ENCODE data around the gene MT3. TPM values are rescaled to one million over a fixed set of nuclear protein-coding genes. Genes with fewer than 3 reads are reported as not detected.
A peak's percentile ranks its signal among the peaks of the same experiment; 100 is the strongest.

The MT3 gene
- total and polyA plus RNA-seq, 2 of the 13 experiments (the other 11 are each of a cell fraction or from before 2014, with no cell fraction given): not detected

DNA sequence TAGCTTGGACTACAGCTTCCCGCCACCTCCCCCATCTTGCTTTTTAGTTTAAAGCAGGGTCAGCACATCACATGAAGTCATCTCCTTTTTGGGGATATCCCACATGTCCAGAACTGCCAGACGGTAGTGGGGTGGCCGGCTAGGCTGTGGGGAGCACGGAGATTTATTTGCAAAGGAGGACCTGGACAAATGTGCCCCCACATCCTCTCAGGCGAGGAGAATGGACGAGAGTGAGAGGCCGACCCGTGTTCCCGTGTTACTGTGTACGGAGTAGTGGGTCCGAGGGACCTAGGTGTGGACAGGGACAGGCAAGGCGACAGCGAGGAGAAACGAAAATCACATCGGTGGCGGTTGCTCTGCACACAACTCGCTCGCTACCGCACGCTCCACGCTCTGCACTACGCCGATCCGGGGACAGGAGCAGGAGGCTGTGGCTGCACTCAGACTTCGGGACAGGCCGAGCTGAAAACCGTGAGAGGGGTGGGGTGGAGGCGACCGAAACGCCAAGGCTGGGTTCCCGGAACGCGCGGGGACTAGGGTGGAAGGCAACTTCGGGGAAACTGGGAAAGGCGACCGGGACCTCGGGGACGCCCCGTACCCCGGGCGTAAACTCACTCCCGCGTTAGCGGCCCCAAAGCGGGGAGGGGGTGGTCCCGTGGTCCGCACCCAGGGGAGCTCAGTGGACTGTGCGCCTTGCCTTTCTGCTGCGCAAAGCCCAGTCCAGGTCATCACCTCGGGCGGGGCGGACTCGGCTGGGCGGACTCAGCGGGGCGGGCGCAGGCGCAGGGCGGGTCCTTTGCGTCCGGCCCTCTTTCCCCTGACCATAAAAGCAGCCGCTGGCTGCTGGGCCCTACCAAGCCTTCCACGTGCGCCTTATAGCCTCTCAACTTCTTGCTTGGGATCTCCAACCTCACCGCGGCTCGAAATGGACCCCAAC, 48.8 kb downstream of the MT3 start, which contains the start of gene MT1A (continued):
- TF ChIP-seq ZNF644 (CRISPR knock-in tag; IDR thresholded peaks at IDR 0.05; ENCODE audit: low read depth) (no peak), ZNF773 (CRISPR knock-in tag; IDR thresholded peaks at IDR 0.05; ENCODE audit: borderline replicate concordance) (no peak), KDM6A (CRISPR knock-in tag; IDR thresholded peaks at IDR 0.05; ENCODE audit: low read depth) (no peak), SRSF9 (IDR thresholded peaks at IDR 0.05; ENCODE audit: borderline replicate concordance, insufficient read depth, low read depth, low read length, poor library complexity, severe bottlenecking) (no peak), MIER2 (CRISPR knock-in tag; IDR thresholded peaks at IDR 0.05) (no peak), CENPT (CRISPR knock-in tag; IDR thresholded peaks at IDR 0.05; ENCODE audit: low read depth) (no peak), MZF1 (CRISPR knock-in tag; IDR thresholded peaks at IDR 0.05; ENCODE audit: borderline replicate concordance) (no peak), RXRB (CRISPR knock-in tag; IDR thresholded peaks at IDR 0.05; ENCODE audit: borderline replicate concordance) (peak; percentile 31; the same call in 1 of the 2 replicates), RBAK (CRISPR knock-in tag; IDR thresholded peaks at IDR 0.05) (no peak), ZNF883 (CRISPR knock-in tag; IDR thresholded peaks at IDR 0.05; ENCODE audit: not compliant biosample characterization) (no peak), ZMYM4 (CRISPR knock-in tag; IDR thresholded peaks at IDR 0.05) (0 out of 2 replicates have a peak, but pooled peaks have one; percentile 43)
- TF ChIP-seq, protein P1, sequence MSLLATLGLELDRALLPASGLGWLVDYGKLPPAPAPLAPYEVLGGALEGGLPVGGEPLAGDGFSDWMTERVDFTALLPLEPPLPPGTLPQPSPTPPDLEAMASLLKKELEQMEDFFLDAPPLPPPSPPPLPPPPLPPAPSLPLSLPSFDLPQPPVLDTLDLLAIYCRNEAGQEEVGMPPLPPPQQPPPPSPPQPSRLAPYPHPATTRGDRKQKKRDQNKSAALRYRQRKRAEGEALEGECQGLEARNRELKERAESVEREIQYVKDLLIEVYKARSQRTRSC (CRISPR knock-in tag; IDR thresholded peaks at IDR 0.05; ENCODE audit: low read depth): no peak
- TF ChIP-seq, protein P2, sequence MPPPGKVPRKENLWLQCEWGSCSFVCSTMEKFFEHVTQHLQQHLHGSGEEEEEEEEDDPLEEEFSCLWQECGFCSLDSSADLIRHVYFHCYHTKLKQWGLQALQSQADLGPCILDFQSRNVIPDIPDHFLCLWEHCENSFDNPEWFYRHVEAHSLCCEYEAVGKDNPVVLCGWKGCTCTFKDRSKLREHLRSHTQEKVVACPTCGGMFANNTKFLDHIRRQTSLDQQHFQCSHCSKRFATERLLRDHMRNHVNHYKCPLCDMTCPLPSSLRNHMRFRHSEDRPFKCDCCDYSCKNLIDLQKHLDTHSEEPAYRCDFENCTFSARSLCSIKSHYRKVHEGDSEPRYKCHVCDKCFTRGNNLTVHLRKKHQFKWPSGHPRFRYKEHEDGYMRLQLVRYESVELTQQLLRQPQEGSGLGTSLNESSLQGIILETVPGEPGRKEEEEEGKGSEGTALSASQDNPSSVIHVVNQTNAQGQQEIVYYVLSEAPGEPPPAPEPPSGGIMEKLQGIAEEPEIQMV (CRISPR knock-in tag; IDR thresholded peaks at IDR 0.05; ENCODE audit: low read depth): no peak
- TF ChIP-seq, protein P3, sequence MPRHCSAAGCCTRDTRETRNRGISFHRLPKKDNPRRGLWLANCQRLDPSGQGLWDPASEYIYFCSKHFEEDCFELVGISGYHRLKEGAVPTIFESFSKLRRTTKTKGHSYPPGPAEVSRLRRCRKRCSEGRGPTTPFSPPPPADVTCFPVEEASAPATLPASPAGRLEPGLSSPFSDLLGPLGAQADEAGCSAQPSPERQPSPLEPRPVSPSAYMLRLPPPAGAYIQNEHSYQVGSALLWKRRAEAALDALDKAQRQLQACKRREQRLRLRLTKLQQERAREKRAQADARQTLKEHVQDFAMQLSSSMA (CRISPR knock-in tag; IDR thresholded peaks at IDR 0.05): no peak
- TF ChIP-seq, protein P4, sequence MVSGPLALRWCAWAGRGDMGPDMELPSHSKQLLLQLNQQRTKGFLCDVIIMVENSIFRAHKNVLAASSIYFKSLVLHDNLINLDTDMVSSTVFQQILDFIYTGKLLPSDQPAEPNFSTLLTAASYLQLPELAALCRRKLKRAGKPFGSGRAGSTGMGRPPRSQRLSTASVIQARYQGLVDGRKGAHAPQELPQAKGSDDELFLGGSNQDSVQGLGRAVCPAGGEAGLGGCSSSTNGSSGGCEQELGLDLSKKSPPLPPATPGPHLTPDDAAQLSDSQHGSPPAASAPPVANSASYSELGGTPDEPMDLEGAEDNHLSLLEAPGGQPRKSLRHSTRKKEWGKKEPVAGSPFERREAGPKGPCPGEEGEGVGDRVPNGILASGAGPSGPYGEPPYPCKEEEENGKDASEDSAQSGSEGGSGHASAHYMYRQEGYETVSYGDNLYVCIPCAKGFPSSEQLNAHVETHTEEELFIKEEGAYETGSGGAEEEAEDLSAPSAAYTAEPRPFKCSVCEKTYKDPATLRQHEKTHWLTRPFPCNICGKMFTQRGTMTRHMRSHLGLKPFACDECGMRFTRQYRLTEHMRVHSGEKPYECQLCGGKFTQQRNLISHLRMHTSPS (CRISPR knock-in tag; IDR thresholded peaks at IDR 0.05; ENCODE audit: low read depth): no peak
- TF ChIP-seq, protein P5, sequence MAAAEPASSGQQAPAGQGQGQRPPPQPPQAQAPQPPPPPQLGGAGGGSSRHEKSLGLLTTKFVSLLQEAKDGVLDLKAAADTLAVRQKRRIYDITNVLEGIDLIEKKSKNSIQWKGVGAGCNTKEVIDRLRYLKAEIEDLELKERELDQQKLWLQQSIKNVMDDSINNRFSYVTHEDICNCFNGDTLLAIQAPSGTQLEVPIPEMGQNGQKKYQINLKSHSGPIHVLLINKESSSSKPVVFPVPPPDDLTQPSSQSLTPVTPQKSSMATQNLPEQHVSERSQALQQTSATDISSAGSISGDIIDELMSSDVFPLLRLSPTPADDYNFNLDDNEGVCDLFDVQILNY (CRISPR knock-in tag; conservative IDR thresholded peaks at IDR 0.05): no peak
- TF ChIP-seq, protein P6, sequence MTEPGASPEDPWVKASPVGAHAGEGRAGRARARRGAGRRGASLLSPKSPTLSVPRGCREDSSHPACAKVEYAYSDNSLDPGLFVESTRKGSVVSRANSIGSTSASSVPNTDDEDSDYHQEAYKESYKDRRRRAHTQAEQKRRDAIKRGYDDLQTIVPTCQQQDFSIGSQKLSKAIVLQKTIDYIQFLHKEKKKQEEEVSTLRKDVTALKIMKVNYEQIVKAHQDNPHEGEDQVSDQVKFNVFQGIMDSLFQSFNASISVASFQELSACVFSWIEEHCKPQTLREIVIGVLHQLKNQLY (CRISPR knock-in tag; IDR thresholded peaks at IDR 0.05): no peak
- TF ChIP-seq, protein P7, sequence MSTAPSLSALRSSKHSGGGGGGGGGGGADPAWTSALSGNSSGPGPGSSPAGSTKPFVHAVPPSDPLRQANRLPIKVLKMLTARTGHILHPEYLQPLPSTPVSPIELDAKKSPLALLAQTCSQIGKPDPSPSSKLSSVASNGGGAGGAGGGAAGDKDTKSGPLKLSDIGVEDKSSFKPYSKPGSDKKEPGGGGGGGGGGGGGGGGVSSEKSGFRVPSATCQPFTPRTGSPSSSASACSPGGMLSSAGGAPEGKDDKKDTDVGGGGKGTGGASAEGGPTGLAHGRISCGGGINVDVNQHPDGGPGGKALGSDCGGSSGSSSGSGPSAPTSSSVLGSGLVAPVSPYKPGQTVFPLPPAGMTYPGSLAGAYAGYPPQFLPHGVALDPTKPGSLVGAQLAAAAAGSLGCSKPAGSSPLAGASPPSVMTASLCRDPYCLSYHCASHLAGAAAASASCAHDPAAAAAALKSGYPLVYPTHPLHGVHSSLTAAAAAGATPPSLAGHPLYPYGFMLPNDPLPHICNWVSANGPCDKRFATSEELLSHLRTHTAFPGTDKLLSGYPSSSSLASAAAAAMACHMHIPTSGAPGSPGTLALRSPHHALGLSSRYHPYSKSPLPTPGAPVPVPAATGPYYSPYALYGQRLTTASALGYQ (CRISPR knock-in tag; IDR thresholded peaks at IDR 0.05): no peak
- TF ChIP-seq, protein P8, sequence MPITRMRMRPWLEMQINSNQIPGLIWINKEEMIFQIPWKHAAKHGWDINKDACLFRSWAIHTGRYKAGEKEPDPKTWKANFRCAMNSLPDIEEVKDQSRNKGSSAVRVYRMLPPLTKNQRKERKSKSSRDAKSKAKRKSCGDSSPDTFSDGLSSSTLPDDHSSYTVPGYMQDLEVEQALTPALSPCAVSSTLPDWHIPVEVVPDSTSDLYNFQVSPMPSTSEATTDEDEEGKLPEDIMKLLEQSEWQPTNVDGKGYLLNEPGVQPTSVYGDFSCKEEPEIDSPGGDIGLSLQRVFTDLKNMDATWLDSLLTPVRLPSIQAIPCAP (CRISPR knock-in tag; IDR thresholded peaks at IDR 0.05; ENCODE audit: low read depth): no peak

Data from HepG2 (cell line).